ENCODE results near the gene DZIP1. TPM values are rescaled to one million over a fixed set of nuclear protein-coding genes. Genes with fewer than 3 reads are reported as not detected.
"Not testable (repeated sequence)": the region's sequence is repeated elsewhere in the genome, so short reads cannot be mapped to it uniquely, and the experiment has no call there.

DZIP1 gene
- polyA plus RNA-seq, 10 donors, result 24.8 to 36.7 (median 30.1) TPM

DNA sequence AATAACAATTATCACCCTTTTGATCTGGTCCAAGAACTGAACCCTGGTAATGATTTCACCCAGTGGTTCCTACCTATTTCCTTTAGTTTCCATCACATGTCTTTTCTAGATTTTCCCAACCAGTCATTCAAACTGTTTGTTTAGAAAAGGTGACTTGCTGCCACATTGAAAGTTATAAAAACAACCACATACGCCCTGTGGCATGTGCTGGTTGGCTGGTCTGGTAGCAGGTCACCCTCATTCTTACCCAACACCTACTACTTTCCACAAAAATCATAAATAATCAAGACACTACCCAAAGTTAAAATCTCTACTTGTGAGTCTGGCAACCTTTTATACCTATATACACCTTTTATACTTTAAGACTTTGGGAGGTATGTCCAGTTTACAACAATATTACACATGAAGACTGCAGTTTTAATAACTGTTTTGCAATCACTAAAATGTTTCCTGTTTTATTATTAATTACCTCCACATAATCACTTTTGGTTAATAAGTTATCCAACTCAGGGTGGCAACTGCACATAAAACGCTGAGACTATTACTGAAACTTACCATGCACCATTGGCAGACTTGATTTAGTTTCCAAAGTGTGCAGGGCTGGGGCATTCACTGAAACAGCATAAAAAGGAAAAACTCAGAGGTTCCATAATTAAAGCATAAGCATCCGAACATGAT is 38.9 kb downstream of the DZIP1 start:
- DNase-seq, result no peak

- no peak for DNase-seq
Observed at GRCh38 chr13:95604556-95604915, 40.0 kb downstream of the DZIP1 start.

DNA sequence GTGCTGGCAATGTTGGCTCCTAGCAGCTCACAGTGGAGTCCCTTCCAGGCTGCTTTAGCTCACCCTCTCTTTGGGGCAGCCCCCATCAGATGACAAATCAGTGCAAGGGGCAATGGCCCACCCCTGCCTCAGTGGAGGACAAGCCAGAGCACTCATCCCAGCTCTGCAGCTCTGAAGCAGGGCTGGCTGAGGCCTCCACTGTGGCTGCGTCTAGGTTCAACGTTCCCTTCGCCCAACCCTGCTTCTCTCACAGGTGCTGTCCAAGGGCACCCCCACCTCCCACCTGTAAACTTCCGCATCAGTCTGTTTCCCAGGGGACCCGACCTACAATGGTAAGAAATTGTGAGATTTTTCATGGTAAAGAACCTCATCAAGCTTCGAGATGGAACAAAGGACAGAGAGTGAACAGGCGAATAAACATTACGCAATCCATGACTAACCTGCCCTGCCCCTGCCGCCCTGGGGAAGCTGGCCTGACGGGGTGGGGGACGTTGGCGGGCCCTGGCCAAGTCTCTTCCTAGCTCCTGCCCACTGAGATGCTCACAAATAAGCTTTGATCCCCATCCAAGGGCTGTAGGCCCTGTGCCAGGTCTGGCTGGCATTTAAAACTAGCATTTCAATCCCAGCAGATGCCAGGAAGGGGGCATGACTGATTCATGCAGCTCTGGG is 40.5 kb downstream of the DZIP1 start:
- no peak for DNase-seq

DNA sequence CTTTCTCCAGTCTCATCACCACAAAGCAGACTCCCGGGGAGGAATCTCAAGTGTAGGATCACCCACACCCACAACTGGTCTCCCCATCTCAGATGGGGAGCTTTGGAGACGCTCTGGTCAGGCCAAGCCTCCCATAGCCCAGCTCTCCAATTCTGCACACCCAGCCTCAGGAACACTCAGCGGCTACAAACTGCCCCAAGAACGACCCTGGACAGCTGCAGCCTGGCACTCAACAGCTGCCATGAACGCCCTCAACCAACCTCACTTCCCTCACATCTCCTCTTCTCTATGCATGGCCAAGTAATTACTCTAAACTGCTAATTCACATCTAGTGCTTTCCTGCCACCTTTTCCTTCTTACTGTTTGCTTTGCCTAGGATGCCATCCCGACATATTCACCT is 42.6 kb downstream of the DZIP1 start:
- DNase-seq, result no peak

GRCh38 chr13:95601216-95601615 is 43.3 kb downstream of the DZIP1 start:
- DNase-seq, result no peak

GRCh38 chr13:95596701-95597100 is 47.8 kb downstream of the DZIP1 start:
- DNase-seq, result no peak

- no peak for DNase-seq
Observed at GRCh38 chr13:95593462-95593861, 51.0 kb downstream of the DZIP1 start.

- DNase-seq, result peak in 1 of 3 donors; percentile 7
Observed at GRCh38 chr13:95588721-95589120, 55.8 kb downstream of the DZIP1 start.

GRCh38 chr13:95588134-95588533 is 56.4 kb downstream of the DZIP1 start:
- DNase-seq, result no peak

- no peak for DNase-seq
Observed at GRCh38 chr13:95585867-95586266, 58.6 kb downstream of the DZIP1 start.

- DNase-seq, result no peak
Observed at GRCh38 chr13:95579303-95579702, 65.2 kb downstream of the DZIP1 start.

GRCh38 chr13:95573221-95573620 is 71.3 kb downstream of the DZIP1 start:
- DNase-seq, result no peak

DNA sequence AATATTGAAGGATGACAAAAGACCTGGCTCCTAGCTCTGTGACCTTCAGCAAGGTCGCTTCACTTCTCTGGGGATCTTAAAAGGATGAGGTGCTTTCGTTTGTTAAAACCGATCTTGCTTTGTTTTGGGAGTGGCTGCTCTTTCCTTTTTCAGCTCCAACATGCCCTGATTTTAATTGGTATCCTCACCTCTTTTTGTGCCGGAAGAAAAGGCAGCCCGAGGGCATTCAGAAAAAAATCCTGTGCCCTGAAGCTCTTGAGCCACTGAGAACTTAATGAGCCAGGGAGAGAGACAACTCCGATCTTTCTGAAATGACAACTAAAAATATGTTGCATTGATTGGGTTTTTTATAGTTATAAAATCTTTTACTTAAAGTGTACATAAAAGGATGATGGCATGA is 72.6 kb downstream of the DZIP1 start:
- no peak for DNase-seq

- DNase-seq, result no peak
Observed at GRCh38 chr13:95570016-95570415, 74.5 kb downstream of the DZIP1 start.

DNA sequence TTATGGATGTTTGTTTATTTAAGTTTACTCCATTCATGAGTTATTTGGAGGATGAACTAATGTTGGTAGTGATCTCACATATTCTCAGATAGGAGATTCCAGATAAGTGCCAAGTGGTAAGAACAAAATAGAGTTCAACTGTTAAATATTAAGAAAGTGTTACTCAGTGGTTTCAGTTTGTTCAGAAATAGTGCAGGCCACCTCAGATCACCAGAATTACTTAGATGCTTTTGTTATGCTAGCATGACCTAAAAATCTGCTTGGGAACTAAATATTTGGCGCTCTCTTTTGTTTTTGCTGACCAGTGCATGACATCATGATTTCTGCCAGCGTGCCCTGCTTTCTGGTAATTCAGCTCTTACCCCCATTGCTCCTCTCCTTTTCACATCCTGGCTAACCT is 76.4 kb downstream of the DZIP1 start:
- DNase-seq, result no peak

- not testable (repeated sequence) for DNase-seq
Observed at GRCh38 chr13:95565758-95566157, 78.7 kb downstream of the DZIP1 start.

DNA sequence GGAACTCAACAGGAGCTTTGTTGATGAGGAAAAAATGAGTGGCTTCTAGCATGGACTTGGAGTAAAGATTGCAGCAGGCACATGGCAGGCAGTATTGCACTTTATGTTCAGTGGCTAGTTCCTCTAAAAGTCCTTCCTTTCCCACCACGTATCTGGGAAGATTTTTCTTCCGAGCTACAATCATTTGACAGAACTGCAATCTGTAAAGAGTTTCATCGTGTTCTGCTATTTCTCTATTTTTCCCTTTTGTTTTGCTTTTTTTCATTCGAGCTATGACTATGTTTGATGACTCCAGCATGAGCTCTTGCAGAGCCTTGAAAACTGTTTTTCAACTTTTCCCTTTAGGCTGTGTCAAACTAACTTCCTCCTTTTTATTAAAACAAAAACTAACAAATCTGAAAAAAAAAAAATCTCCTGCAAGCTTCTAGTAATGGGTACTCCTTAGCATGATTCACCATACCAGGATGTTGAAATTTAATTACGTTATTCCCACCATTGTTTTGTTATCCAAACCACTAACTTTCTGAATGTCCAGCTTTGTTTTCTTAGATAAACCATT is 79.7 kb downstream of the DZIP1 start:
- no peak for DNase-seq

- no peak for DNase-seq
Observed at GRCh38 chr13:95564091-95564490, 80.4 kb downstream of the DZIP1 start.

GRCh38 chr13:95560387-95560786 is 84.1 kb downstream of the DZIP1 start:
- DNase-seq, result no peak

DNA sequence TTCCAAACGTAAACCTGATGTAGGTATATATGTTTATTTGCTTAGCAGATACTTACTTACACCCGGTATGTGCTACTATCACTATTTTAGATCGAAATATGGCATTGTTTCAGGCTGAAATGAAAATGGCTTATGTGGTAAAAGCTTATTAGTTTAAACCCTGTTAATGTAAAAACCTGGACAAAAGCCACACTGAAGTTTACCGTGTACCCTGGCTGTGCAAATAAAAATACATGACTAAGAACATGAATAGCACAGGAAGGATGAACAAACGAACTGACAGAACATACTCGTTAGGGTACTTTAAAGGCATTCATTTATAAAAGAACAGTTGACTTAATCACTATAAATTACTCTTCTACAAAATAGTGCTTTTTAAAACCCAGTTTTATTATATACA is 85.4 kb downstream of the DZIP1 start:
- DNase-seq, result no peak

DNA sequence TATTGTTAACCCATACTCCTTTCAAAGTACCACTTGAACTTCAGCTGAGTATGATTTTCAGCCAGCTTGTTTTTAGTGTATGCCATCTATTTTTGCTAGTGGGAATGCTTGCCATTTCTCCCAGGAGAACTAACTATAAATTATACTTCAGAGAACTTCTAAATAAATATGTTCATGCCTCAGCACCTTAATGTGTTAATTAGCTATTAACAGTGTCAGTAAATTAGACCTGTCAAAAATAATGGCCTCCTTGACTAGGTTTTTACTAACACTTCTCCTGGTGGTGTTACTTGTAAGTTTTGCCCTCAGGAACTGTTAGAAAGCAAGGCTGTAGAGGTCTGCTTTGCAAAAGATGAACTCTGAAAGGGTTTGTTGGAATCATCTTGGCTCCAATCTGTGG is 87.5 kb downstream of the DZIP1 start:
- DNase-seq, result no peak

DNA sequence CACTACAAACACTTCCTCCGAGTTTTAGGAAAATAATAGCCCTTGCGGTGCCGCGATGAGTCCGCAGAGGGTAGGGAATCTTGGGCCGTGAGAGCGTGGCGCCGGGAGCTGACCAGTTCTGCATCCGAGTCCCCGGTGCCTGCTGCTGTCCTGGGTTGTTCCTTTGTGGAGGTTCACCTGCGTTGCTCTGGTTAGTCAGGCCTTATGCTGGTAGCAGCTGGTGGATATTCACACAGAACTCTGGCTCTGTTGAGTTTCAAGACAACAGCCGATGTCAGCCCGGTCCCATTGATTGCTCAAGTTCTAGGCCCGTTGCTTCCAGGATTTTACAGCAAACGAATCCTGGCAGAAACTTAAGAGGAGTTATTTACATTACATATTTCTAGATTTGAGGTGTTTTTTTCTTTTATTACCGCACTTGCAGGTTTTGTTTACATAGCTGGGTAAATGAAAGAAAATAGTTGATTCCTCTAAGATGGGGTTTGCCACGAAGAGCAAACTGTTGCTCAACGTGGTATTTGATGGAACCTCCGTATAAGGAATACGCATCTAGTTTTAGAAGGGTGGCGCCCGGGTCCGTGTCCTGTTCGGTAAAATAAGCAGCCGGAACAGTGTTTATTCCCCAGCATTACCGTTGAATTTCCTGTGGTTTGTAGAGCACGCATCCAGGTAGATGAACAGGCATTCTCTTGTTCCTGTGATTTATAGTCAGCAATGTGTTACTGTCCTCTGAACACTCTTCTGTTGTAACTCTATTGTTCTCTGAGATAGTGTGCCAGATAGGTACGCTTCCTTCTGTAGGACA is 90.7 kb downstream of the DZIP1 start:
- DNase-seq, result peak in 1 of 3 donors; percentile 34
